Activated CD4-positive, alpha-beta T cell treated with anti-CD3 and anti-CD28 coated beads, Interleukin-2, amount 50 U/mL, for 16 hours (primary cell): ENCODE results near the gene CORO2B.

ENCODE experiments used
- DNase-seq: peaks from one replicate; pipeline ENCODE4 v3.0.0-alpha.2; 2020

The CORO2B gene

GRCh38 chr15:68574629-68575028 is 4.2 kb upstream of the CORO2B start:
- no peak for DNase-seq

GRCh38 chr15:68576235-68576892 is 2.4 kb upstream of the CORO2B start:
- DNase-seq = no peak

DNA sequence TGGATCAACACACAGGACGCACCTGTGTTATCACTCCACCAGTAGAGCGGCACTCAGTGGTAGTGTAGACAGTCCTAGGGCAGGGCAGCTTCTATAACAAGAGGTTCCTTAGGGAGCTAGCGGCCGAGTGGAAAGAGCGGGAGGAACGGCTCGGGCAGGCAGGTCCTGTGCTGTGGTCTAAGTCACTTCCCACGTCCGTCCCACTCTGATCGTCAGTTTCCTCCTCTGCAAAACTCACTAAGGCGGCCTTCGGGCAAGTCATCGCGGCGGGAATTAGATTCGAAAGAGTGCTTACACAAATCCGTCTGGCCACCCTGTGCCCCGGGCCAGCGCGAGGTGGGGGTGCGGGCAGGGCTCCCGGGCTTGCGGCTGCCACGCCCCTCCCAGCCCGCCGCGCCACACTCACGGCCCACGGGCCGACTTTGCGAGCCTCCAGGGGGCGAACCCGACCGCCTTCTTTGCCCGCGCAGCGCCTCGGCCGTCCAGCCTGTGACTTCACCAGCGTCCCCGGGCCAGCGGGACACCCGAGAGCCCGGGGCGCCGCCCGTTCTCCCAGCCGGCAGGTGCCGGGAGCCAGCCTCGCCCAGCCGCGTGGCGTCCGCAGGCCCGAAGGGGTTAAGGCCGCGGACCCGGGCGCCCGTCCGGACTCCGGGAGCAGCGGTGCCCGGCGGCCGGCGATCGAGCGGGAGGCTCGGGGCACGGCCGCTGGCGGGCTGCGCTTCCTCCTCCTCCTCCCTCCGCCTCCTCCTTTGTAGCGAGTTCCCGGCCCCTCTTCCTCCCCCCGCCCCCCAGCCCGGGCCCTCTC is 416 bp upstream of the CORO2B start:
- DNase-seq = no peak

DNA sequence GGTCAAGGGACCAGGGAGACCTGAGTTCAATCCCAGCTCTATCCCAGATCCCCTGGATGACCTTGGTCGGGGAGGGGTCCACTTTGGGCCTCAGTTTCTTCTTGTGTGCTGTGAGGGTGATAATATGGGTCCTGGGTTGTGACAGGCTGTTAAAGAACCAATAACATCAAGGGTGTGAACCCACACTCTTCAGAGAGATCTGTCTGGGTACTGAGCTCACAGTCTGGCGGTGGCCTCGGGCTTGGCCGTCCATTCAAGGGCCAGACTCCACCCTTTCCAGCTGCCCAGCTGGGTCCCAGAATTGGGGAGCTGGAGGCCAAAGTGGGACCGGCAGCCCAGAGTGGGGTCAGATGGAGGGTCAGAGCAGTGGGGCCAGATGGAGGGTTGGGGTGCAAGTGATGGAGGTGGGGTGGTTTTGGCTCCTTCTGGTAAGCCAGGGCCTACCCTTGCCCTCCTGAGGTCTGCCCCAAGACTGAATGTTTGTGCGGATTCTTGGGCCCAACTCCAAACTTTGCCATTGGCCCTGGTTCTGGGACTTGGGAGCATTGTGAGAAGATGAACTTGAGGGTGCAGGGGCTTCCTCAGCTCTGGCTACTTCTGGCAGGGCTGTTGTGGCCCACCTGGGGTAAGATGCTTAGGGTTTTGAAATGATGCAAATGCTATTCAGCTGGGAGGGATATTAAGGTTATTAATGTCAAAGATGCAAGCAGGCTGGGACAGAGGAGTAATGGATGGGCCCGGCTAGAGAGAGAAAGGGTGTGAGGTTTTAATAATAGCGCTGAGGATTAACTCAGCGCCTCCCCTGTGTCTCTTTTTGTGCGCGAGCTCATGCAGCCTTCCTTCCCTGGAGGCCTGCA is 1.5 kb downstream of the CORO2B start:
- no peak for DNase-seq

DNA sequence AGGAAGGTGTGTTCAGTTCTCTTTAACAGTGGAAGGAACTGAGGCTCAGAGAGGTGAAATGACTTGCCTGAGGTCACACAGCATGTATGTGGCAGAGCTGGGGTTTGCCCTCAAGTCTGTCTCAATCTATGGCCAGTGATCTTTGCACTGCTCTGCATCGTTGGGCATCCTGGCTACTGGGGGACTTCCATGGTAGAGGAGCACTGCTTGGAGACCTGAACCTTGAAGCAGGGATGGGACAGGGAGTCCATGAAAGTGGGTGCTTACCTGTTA is 2.0 kb downstream of the CORO2B start:
- DNase-seq = no peak

DNA sequence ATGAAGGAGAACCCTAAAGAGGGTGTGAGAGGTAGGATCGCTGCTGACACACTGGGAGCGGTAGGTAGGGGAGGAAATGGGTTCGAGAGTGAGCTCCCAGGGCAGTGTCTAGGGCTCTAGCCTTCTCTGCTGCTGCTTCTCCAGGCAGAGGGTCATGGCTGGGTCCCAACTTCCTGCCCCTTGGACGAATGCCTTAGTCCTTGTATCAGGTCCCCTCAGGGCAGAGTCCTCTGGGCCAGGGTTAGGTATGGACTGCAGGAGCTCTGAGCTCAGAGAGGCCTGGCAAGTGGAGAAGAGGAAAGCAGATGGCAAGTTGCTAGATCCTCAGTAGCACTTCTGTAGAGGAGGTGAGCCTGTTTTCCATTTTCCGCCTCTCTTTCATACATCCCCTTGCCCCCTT is 2.9 kb downstream of the CORO2B start:
- DNase-seq = no peak

DNA sequence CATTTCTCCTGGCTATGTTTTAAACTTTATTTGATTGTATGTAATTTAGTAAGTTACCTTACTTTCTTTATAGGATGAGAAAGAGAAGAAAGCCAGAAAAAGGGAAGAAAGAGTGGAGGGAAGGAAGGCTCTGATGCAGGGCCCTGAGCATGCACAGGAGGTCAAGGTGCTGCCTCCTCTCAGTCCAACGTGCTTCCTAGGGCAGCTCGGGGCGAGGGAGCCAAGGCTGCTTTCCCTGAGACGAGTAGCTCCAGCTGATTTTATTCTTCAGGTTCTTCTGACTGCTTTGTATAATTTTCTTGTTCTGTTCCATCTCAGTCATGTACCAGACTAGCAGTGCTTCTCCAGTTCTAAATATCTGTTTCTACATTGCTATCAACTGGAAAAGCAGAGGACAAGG is 3.4 kb downstream of the CORO2B start:
- DNase-seq = no peak

DNA sequence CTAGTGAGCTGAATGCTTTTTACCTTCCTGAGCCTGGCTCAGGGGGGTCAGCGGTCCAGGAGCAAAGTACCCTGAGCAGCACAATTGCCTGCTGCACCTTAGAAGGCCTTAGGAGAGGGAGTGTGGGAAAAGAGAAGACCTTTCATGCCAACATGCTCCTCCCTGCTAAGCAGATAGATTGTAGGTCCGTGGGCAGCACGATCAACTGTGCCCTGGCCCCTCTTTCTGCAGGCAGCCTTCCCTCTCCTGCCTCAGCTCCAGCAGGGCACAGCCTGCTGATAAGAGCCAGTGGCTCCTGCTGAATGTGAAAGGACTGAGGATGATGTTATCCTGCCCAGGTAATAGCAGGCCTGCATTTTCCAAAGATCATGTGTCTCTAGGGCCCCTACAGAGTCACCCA is 4.1 kb downstream of the CORO2B start:
- no peak for DNase-seq

GRCh38 chr15:68583321-68583720 is 4.5 kb downstream of the CORO2B start:
- DNase-seq = no peak

DNA sequence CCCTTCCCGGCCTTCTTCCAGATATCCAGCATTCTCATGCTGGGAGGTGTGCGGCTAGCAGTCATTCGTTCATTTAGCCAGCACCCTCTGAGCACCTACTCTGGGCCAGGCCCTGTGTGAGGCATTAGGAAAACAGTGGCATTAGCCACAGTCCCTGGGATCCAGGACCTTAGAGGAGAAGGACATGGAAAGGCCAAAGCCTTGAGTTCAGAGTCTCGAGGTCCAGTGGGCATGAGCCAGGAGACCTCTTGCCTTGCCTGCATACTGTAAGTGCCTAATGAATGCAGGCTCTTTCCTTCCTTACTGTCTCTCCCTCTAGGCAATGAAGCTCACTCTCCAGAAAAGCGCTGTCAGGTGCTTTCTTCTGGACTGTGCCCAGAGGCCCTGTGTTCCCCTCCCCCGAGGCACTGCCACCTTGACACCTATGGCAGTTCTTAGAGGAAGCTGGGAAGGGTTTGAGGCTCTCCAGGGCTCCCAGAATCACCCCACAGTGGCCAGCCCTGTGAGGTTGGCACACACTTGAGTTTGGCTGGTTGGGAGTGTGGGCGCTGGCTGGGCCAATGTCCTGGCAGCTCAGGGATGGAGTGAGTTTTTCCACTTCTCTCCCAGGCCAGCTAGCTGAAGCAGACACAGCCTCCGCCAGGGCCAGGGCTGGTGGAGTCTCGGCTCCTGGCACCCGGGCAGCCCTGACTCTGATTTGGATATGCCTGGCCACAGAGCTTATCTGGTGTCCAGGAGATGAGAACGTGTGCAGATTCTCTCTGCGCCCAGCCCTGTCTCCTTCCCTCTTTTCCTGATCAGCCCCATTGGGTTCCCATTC is 5.4 kb downstream of the CORO2B start:
- DNase-seq = no peak

- no peak for DNase-seq
Observed at GRCh38 chr15:68584756-68585573, 6.2 kb downstream of the CORO2B start.

GRCh38 chr15:68585574-68586273 is 6.9 kb downstream of the CORO2B start:
- DNase-seq = no peak

DNA sequence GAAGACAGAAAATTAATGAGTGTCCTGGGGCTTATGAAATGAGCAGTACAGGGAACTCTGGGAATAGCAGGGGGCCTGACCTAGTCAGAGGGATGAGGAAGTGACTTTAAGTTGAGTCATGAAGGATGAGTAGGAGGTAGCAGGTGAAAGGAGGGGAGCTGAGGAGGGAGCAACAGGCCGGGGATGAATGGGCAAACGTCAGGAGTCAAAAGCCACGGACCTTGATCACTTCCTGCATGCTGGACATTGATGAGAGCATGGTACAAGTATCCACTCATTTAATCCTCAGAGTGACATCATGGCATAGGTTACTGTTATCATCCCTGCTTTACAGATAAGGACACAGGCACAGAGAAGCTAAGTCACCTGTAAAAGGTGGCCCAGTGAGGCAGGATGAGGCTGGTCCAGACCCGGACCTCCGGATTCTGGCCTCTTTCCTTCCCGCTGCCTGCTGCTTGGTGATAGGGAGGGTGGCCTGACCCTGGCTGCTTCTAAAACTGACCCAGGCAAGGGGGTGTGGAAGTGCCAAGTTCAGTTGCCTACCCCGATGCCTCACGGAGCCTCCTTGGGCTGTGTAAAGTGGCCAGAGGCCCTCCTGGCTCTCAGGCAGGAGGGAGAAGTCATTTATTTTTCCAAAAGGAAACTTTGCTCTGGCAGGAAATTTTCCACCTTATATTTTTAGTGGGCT is 7.6 kb downstream of the CORO2B start:
- no peak for DNase-seq

DNA sequence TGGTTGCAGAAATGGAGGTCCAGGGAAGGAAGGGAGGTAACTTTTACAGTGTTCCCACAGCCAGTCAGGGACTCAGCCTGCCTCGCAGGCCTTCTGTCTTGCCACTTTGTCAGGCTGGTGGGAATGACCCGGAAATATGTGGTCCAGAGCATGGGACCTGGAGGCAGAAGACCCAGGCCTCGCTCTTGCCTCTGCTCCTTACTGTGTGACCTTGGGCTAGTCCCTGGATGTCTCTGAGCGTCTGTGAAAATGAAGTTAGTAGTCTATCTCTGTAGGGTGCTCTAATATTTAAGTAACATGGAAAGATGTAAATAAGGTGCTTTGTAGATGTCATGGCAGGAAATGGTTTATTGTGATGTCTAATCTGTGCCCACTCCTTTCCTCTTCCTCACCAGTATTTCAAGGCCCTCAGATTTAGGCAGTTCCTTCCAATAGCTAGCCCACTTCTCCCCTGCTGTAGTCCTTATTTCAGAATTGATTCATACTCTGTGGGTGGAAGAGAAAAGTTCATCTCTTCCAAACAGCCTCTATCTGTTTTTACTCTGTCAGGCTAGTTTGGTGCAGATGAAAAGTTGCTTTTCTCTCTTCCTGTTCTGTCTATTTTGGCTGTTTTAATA is 9.1 kb downstream of the CORO2B start:
- DNase-seq = no peak

DNA sequence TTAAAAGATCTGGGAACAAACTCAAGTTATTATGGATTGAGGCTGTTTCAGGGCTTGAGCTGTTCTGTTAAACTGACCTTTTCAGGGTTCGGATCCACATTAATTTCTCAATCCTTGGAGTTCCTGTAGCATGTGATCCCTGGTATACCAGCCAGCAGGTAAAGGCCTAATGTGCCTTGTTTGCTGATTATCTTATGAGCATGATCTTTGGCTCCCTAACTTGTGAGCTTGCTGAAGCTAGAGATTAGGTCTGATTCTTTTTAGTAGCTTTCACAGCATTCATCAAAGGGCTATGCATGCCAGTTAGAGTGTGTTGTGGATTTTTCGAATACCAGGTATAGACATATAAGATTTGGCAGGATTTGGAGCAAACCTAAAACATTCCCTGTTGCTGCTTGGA is 10.3 kb downstream of the CORO2B start:
- DNase-seq = no peak

DNA sequence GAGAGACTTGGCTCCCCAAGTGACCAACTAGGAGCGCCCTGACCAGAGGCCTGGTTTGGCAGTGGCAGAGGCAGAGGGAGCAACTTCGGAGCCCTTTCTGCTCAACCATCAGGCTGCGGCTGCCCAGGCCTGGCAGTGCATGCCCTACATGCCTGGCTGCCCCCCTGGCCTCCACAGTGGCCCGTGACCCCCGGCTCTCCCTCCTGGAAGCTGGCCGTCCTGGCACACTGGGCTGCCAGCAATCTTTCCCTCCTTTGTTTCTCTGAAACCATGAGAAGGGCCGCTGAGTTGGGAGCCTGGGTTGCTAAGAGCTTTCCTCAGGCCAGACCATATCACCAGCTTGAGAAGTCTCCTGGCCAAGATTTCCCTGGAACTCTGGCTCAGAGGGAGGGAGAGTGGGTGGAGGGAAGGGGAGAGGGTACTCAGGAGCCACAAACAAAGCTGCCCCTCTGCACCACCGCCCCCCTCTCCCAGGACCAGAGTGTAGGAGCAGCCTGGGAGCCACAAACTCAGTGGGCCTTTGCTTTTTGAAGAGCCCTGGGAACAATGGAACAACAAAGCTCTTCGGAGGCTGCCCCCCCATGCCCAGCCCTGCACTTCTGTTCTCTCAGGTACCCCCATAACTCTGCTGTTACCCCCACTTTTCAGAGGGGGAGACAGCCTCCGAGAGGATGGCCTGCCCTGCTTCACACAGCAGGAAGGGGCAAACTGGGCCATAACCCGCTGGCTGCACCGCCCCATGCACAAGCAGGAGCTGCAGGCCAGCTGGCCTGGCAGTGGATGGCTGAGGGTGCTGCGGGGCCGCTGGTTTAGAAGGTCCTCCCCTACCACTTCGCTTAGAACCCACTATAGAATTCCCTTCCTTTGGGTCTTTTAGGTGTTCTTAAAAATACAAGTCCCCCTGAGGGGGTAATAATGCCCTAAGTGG is 11.3 kb downstream of the CORO2B start:
- no peak for DNase-seq

- no peak for DNase-seq
Observed at GRCh38 chr15:68590721-68591389, 12.1 kb downstream of the CORO2B start.

DNA sequence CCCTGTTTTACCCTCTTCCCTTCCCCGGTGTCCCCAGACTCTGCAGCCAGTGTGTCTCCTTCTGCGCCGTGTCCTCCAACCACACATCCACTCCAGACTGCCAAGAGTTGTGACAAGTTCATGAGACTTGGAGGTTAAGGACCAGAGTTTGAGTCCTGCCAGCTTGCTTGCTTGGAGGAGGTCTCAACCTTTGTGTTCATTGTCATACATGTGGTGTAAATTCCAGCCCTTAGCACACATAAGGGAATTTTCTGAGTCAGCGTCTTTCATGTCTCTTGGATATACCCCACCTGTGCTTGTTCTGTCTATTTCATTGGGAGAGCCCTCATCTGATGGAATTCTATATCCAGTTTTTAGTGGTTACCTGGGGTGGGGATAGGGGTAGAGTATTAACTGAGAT is 13.3 kb downstream of the CORO2B start:
- no peak for DNase-seq

GRCh38 chr15:68592544-68592943 is 13.8 kb downstream of the CORO2B start:
- no peak for DNase-seq
